HG02970 (cell line): ENCODE measurements around the gene RNGTT.
"Not testable (repeated sequence)": the region's sequence is repeated elsewhere in the genome, so short reads cannot be mapped to it uniquely, and the experiment has no call there.

ENCODE experiments used
- ATAC-seq: cut with Tn5 transposase; IDR thresholded peaks from one replicate; pipeline ENCODE4 v1.9.1; 2021; ENCODE audit warnings: mild to moderate bottlenecking, moderate library complexity, moderate number of reproducible peaks; ENCODE audit not compliant: unreplicated experiment, low FRiP score

RNGTT gene

GRCh38 chr6:88914895-88915598 is 48.4 kb downstream of the RNGTT start:
- ATAC-seq: no peak

DNA sequence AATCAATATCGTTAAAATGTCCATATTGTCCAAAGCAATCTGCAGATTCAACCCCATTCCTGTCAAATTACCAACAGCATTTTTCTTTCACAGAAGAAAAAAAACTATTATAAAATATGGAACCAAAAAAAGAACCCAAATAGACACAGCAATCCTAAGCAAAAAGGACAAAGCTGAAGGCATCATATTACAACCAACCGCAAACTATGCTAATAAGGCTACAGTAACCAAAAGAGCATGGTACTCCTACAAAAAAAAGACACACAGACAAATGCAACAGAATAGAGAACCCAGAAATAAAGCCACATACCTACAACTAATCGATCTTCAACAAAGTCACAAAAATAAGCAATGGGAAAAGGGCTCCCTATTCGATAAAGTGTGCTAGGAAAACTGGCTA is 49.2 kb downstream of the RNGTT start:
- ATAC-seq: no peak

GRCh38 chr6:88913471-88913870 is 49.9 kb downstream of the RNGTT start:
- no peak for ATAC-seq

- ATAC-seq: no peak
Measured at GRCh38 chr6:88910922-88911778, 52.3 kb downstream of the RNGTT start.

- no peak for ATAC-seq
Measured at GRCh38 chr6:88908598-88909548, 54.5 kb downstream of the RNGTT start.

GRCh38 chr6:88907148-88907547 is 56.3 kb downstream of the RNGTT start:
- ATAC-seq: not testable (repeated sequence)

- no peak for ATAC-seq
Measured at GRCh38 chr6:88899569-88900316, 63.7 kb downstream of the RNGTT start.

DNA sequence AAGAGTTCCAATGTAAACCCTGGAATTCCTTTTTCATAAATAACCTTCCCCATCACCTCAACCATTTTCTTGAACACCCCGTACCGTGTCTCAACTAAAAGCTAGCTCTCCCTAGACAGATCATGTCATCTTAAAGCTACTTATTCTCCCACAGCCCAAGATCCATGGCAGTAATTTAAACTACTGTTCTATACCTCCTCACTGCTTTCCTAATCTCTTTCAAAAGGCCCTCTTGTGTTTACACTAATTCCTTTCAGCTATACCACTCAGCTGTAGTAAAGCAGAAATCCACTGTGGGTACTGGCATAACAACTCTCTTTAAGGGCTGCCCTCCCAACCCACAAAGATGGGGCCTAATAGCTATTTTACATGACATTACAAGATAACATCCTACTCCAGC is 67.5 kb downstream of the RNGTT start:
- ATAC-seq: no peak

DNA sequence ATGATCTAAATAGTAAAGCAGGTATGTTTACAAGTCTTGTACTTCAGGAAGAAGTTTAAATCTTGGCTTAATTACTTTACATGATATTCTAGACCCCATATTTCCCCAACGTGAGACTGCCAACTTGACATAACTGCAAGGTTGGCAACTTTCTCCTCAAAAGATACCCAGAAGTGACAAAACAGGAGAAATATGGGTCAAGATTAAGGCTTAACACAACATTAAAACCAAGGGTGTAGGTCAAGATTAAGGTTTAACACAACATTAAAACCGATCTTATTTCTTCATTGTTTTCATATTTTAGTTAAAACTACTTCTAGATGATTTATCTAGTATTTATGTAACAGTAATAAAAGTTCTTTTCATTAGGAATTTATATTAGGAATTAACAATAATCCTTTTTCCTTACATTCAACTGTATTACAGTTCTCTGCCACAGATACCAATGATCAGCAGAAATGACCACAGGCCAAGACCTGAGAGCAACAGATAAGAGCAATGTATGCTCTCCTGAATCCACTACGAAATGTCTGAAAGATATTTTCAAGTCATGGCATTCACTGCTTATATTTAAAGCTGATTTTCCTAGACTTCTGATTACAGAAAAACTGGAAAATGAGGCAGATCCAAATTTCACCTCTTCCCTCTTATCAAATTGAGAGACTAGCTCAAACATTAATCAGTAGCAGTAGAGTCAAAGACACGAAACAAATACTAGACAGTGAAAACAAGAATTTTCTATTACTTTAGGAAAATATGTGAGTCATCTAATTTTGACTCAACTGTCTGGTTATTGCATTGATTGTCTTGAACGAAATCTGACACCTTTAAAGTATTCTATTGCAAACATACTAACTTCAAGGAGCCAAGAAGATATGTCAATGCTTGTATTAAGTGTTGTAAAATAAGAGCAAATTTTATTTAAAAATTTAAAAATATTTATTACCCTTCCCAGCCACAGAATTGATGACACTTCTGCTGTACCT is 72.3 kb downstream of the RNGTT start:
- ATAC-seq: no peak

- no peak for ATAC-seq
Measured at GRCh38 chr6:88890394-88890793, 73.0 kb downstream of the RNGTT start.

DNA sequence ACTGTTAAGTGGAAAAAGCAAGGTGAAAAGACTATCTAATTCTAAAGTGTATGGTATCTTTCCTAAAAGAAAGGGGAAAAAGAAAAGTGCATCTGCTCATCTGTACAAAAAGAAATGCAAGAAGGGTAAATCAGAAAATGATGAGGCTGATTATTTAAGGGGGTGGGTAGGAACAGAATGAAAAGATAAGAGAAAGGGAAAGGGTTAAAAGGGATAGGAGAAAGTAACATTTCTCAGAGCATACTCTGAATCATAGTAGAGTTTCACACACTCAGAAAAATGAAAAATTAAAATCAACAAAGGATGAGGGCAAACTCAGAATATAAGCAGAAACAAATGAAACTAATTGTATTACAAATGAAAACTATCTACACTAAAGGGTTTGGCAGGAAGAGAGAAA is 79.1 kb downstream of the RNGTT start:
- ATAC-seq: no peak

GRCh38 chr6:88882536-88882935 is 80.9 kb downstream of the RNGTT start:
- no peak for ATAC-seq

GRCh38 chr6:88881451-88881850 is 82.0 kb downstream of the RNGTT start:
- no peak for ATAC-seq

DNA sequence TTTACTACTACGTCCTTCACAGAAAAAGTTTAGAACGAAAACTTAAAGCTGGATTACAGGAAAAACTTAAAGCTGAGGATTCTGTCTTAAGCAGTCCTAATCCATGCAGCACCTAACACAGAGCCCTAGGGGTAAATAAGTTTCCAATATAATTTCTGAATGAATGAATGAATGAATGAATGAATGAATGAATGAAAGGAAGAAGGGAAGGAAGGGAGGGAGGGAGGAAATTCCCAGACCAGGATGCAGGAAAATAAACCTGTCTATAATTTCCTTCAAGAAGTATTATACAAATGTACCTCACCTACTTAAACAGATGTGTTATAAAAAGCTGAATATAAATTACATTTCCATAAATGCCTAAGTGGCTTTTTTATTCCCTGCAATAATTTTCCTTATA is 83.4 kb downstream of the RNGTT start:
- no peak for ATAC-seq

GRCh38 chr6:88877893-88878292 is 85.5 kb downstream of the RNGTT start:
- ATAC-seq: no peak

DNA sequence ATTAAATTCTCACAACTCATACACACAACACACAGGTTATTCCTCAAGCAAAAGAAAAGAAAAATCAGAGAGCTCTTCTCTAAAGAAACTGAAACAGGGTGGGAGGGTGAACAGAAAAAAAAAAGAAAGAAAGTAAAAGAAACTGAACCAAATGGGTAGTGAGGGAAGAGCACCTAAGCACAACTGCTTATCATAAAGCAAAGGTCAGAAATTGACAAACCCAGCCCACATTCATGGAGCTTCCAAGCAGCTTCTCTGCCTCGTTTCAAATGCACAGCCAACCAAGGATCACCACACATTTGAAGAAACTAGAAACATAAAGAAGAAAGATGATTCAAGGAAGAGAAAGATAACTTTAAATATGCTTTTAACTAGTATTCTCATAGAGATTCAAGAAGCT is 90.5 kb downstream of the RNGTT start:
- no peak for ATAC-seq

DNA sequence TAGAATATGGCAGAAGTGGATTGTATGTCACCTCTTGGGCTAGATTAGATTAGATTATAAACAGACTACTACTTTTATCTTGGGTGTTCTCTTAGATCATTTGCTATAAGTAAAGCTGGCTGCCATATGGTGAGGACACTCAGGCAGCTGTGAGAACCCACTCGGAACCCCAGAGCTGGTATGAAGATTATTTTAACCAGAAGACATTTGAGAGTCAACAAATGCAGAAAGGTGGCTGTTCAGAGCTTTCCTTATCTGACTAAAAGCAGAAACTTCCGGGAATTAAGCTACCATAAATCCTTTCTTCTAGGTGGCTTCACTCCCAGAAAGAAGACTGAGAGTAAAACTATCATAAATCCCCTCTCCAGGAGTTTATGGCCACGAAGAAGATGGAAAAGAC is 91.9 kb downstream of the RNGTT start:
- ATAC-seq: no peak

DNA sequence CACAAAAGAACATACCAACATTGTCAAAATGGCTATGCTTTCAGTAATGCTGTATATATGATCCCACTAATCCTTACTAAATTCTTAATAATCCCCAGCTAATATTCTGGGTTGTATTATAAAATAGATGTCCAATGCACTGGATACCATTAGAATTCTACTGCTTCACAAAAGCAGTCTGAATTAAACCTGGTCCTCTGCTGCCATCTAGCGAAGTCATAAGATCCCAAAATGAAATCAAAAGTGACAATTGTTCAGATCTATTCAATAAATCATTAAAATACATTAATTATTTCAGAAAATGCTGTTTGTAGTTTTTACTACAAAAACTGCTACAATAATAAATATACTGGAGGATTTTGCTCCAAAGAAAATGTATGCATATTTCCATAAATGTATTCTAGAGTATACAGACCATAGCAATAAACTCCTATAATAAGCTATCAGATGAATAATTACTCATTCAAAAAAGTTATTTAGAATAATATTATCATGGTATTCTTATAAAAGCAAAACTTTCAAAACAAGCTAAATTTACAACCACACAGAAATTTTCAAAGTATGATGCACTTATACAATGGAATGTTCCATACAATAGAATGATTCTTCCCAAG is 92.6 kb downstream of the RNGTT start:
- ATAC-seq: no peak
